HG02840 (cell line): ENCODE measurements around the gene F2R.
"Not testable (repeated sequence)": the region's sequence is repeated elsewhere in the genome, so short reads cannot be mapped to it uniquely, and the experiment has no call there.

ENCODE experiments used
- ATAC-seq: cut with Tn5 transposase; IDR thresholded peaks from one replicate; pipeline ENCODE4 v1.9.1; 2021; ENCODE audit warnings: mild to moderate bottlenecking, moderate library complexity, moderate number of reproducible peaks; ENCODE audit not compliant: unreplicated experiment, low FRiP score

F2R gene

GRCh38 chr5:76747706-76748105 lies 31.8 kb downstream of the F2R start:
- ATAC-seq: no peak

GRCh38 chr5:76751291-76751690 lies 35.4 kb downstream of the F2R start:
- ATAC-seq: no peak

GRCh38 chr5:76754668-76755078 lies 38.7 kb downstream of the F2R start:
- ATAC-seq: no peak

GRCh38 chr5:76755779-76756637 lies 40.1 kb downstream of the F2R start:
- no peak for ATAC-seq

- no peak for ATAC-seq
Measured at GRCh38 chr5:76757049-76757448, 41.1 kb downstream of the F2R start.

- ATAC-seq: not testable (repeated sequence)
Measured at GRCh38 chr5:76761118-76761517, 45.2 kb downstream of the F2R start.

- no peak for ATAC-seq
Measured at GRCh38 chr5:76762484-76762883, 46.6 kb downstream of the F2R start.

GRCh38 chr5:76763136-76763535 lies 47.2 kb downstream of the F2R start:
- no peak for ATAC-seq

- no peak for ATAC-seq
Measured at GRCh38 chr5:76764374-76764773, 48.4 kb downstream of the F2R start.

- ATAC-seq: no peak
Measured at GRCh38 chr5:76765249-76765648, 49.3 kb downstream of the F2R start.

- no peak for ATAC-seq
Measured at GRCh38 chr5:76766746-76767145, 50.8 kb downstream of the F2R start.

- ATAC-seq: not testable (repeated sequence)
Measured at GRCh38 chr5:76771041-76771440, 55.1 kb downstream of the F2R start.

- ATAC-seq: no peak
Measured at GRCh38 chr5:76771705-76772405, 55.9 kb downstream of the F2R start.

- no peak for ATAC-seq
Measured at GRCh38 chr5:76775921-76776320, 60.0 kb downstream of the F2R start.

GRCh38 chr5:76776391-76776790 lies 60.5 kb downstream of the F2R start:
- ATAC-seq: no peak

- ATAC-seq: not testable (repeated sequence)
Measured at GRCh38 chr5:76780616-76781015, 64.7 kb downstream of the F2R start.

- ATAC-seq: no peak
Measured at GRCh38 chr5:76781775-76782174, 65.8 kb downstream of the F2R start.

- ATAC-seq: no peak
Measured at GRCh38 chr5:76782444-76782843, 66.5 kb downstream of the F2R start.
